HEK293 (cell line): Measurements from ENCODE around the gene CHMP1A.

Source experiments
- HOXD13 ChIP-seq: sonication (generic); formaldehyde crosslinking; IDR thresholded peaks from 2 replicates; pipeline ENCODE4 v1.8.0; 2022; ENCODE audit warnings: missing genetic modification reagents, borderline replicate concordance
- OSR2 ChIP-seq: fragments of 450-650 bp; formaldehyde crosslinking; IDR thresholded peaks from 2 replicates; pipeline ENCODE4 v1.5.1; 2016; ENCODE audit warnings: missing biosample characterization, missing genetic modification characterization
- SCRT1 ChIP-seq: fragments of 450-650 bp; formaldehyde crosslinking; IDR thresholded peaks from 2 replicates; pipeline ENCODE4 v1.5.1; 2016; ENCODE audit warnings: missing biosample characterization, missing genetic modification characterization, borderline replicate concordance
- SP3 ChIP-seq: fragments of 450-650 bp; formaldehyde crosslinking; IDR thresholded peaks from 2 replicates; pipeline ENCODE4 v1.5.1; 2016; ENCODE audit warnings: missing biosample characterization, missing genetic modification characterization
- YY2 ChIP-seq: fragments of 450-650 bp; formaldehyde crosslinking; IDR thresholded peaks from 2 replicates; pipeline ENCODE4 v1.5.1; 2016; ENCODE audit warnings: missing biosample characterization, missing genetic modification characterization
- ZBTB48 ChIP-seq: fragments of 450-650 bp; formaldehyde crosslinking; IDR thresholded peaks from 2 replicates; pipeline ENCODE4 v1.5.1; 2016; ENCODE audit warnings: missing biosample characterization, missing genetic modification characterization
- ZIC2 ChIP-seq: fragments of 450-650 bp; formaldehyde crosslinking; IDR thresholded peaks from 2 replicates; pipeline ENCODE4 v1.5.1; 2016; ENCODE audit warnings: missing biosample characterization, missing genetic modification characterization
- ZNF221 ChIP-seq: fragments of 450-650 bp; formaldehyde crosslinking; IDR thresholded peaks from 2 replicates; pipeline ENCODE4 v1.5.1; 2017; ENCODE audit warnings: missing biosample characterization, missing genetic modification characterization, borderline replicate concordance
- ZNF335 ChIP-seq: fragments of 450-650 bp; formaldehyde crosslinking; conservative IDR thresholded peaks from 2 replicates; pipeline ENCODE4 v1.5.1; 2016; ENCODE audit warnings: missing biosample characterization, missing genetic modification characterization
- ZNF394 ChIP-seq: fragments of 450-650 bp; formaldehyde crosslinking; IDR thresholded peaks from 2 replicates; pipeline ENCODE4 v1.5.1; 2016; ENCODE audit warnings: missing biosample characterization, missing genetic modification characterization, mild to moderate bottlenecking, moderate library complexity, borderline replicate concordance
- ZNF48 ChIP-seq: fragments of 450-650 bp; formaldehyde crosslinking; IDR thresholded peaks from 2 replicates; pipeline ENCODE4 v1.5.1; 2016; ENCODE audit warnings: missing biosample characterization, missing genetic modification characterization
- ZNF561 ChIP-seq: fragments of 450-650 bp; IDR thresholded peaks from 2 replicates; pipeline ENCODE4 v1.5.1; 2018; ENCODE audit warnings: missing biosample characterization, missing genetic modification characterization, borderline replicate concordance
- ZNF571 ChIP-seq: fragments of 450-650 bp; formaldehyde crosslinking; IDR thresholded peaks from 2 replicates; pipeline ENCODE4 v1.5.0; 2017; ENCODE audit warnings: missing biosample characterization, missing genetic modification characterization
- ZNF624 ChIP-seq: fragments of 450-650 bp; formaldehyde crosslinking; IDR thresholded peaks from 2 replicates; pipeline ENCODE4 v1.5.1; 2017; ENCODE audit warnings: missing biosample characterization, missing genetic modification characterization
- ZNF660 ChIP-seq: fragments of 450-650 bp; IDR thresholded peaks from 2 replicates; pipeline ENCODE4 v1.5.1; 2018; ENCODE audit warnings: missing biosample characterization, mild to moderate bottlenecking, missing genetic modification characterization
- TF ChIP-seq, protein P1 (sequence below): fragments of 450-650 bp; formaldehyde crosslinking; IDR thresholded peaks from 2 replicates; pipeline ENCODE4 v1.5.1; 2016; ENCODE audit warnings: missing biosample characterization, missing genetic modification characterization, borderline replicate concordance
- TF ChIP-seq, protein P2 (sequence below): fragments of 450-650 bp; formaldehyde crosslinking; IDR thresholded peaks from 2 replicates; pipeline ENCODE4 v1.5.1; 2016; ENCODE audit warnings: missing biosample characterization, missing genetic modification characterization
- TF ChIP-seq, protein P3 (sequence below): fragments of 450-650 bp; formaldehyde crosslinking; IDR thresholded peaks from 2 replicates; pipeline ENCODE4 v1.5.1; 2016; ENCODE audit warnings: missing biosample characterization, missing genetic modification characterization
- TF ChIP-seq, protein P4 (sequence below): fragments of 450-650 bp; formaldehyde crosslinking; IDR thresholded peaks from 2 replicates; pipeline ENCODE4 v1.5.1; 2016; ENCODE audit warnings: missing biosample characterization, missing genetic modification characterization
- TF ChIP-seq, protein P5 (sequence below): fragments of 450-650 bp; formaldehyde crosslinking; IDR thresholded peaks from 2 replicates; pipeline ENCODE4 v1.5.1; 2016; ENCODE audit warnings: missing biosample characterization, missing genetic modification characterization
- TF ChIP-seq, protein P6 (sequence below): IDR thresholded peaks from 2 replicates; pipeline ENCODE4 v1.6.1; 2011; ENCODE audit warnings: mild to moderate bottlenecking, low read depth, low read length, borderline replicate concordance

Gene CHMP1A

DNA sequence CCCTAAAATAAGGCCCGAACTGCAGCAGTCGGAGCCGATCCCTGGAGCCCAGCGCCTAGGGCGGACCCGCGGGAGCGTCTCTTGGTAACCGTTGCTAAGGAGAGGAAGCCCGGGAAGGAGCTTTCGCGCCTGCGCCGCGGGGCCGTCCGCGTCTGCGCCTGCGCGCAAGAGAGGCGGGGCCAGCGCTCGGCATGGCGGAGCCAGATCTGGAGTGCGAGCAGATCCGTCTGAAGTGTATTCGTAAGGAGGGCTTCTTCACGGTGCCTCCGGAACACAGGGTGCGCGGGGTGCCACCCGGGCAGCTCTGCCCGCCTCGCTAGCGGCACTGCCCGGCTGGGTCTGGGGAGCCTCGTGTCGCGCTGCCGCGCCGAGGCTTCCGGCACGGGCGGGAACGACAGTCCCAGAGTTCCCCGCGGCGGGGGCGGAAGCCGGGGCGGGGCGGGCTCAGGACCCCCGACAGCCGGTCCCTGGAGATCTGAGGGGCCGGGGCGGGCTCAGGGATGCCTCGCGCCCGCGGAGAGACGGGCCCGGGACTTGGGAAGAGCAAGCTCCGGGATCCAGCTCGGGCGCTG is 29.1 kb upstream of the CHMP1A start, which contains the start of gene CDK10 (continued):
- TF ChIP-seq ZNF660 (tag by site-specific recombination) (0 out of 2 replicates have a peak, but pooled peaks have one; percentile 32), ZNF48 (tag by site-specific recombination) (no peak), OSR2 (tag by site-specific recombination) (no peak), ZNF394 (tag by site-specific recombination) (no peak), ZIC2 (tag by site-specific recombination) (no peak), ZNF624 (tag by site-specific recombination) (no peak), SCRT1 (tag by site-specific recombination) (no peak), SP3 (peak; percentile 85), HOXD13 (CRISPR knock-in tag) (no peak), ZBTB48 (tag by site-specific recombination) (peak; percentile 70; the same call in 1 of the 2 replicates), ZNF335 (peak; percentile 96), ZNF561 (tag by site-specific recombination) (no peak), ZNF571 (tag by site-specific recombination) (no peak), ZNF221 (tag by site-specific recombination) (no peak), YY2 (tag by site-specific recombination) (peak; percentile 71; the same call in 1 of the 2 replicates)
- TF ChIP-seq, protein P1, sequence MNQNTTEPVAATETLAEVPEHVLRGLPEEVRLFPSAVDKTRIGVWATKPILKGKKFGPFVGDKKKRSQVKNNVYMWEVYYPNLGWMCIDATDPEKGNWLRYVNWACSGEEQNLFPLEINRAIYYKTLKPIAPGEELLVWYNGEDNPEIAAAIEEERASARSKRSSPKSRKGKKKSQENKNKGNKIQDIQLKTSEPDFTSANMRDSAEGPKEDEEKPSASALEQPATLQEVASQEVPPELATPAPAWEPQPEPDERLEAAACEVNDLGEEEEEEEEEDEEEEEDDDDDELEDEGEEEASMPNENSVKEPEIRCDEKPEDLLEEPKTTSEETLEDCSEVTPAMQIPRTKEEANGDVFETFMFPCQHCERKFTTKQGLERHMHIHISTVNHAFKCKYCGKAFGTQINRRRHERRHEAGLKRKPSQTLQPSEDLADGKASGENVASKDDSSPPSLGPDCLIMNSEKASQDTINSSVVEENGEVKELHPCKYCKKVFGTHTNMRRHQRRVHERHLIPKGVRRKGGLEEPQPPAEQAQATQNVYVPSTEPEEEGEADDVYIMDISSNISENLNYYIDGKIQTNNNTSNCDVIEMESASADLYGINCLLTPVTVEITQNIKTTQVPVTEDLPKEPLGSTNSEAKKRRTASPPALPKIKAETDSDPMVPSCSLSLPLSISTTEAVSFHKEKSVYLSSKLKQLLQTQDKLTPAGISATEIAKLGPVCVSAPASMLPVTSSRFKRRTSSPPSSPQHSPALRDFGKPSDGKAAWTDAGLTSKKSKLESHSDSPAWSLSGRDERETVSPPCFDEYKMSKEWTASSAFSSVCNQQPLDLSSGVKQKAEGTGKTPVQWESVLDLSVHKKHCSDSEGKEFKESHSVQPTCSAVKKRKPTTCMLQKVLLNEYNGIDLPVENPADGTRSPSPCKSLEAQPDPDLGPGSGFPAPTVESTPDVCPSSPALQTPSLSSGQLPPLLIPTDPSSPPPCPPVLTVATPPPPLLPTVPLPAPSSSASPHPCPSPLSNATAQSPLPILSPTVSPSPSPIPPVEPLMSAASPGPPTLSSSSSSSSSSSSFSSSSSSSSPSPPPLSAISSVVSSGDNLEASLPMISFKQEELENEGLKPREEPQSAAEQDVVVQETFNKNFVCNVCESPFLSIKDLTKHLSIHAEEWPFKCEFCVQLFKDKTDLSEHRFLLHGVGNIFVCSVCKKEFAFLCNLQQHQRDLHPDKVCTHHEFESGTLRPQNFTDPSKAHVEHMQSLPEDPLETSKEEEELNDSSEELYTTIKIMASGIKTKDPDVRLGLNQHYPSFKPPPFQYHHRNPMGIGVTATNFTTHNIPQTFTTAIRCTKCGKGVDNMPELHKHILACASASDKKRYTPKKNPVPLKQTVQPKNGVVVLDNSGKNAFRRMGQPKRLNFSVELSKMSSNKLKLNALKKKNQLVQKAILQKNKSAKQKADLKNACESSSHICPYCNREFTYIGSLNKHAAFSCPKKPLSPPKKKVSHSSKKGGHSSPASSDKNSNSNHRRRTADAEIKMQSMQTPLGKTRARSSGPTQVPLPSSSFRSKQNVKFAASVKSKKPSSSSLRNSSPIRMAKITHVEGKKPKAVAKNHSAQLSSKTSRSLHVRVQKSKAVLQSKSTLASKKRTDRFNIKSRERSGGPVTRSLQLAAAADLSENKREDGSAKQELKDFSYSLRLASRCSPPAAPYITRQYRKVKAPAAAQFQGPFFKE (tag by site-specific recombination): no peak
- TF ChIP-seq, protein P2, sequence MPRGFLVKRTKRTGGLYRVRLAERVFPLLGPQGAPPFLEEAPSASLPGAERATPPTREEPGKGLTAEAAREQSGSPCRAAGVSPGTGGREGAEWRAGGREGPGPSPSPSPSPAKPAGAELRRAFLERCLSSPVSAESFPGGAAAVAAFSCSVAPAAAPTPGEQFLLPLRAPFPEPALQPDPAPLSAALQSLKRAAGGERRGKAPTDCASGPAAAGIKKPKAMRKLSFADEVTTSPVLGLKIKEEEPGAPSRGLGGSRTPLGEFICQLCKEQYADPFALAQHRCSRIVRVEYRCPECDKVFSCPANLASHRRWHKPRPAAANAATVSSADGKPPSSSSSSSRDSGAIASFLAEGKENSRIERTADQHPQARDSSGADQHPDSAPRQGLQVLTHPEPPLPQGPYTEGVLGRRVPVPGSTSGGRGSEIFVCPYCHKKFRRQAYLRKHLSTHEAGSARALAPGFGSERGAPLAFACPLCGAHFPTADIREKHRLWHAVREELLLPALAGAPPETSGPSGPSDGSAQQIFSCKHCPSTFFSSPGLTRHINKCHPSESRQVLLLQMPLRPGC: no peak
- TF ChIP-seq, protein P3, sequence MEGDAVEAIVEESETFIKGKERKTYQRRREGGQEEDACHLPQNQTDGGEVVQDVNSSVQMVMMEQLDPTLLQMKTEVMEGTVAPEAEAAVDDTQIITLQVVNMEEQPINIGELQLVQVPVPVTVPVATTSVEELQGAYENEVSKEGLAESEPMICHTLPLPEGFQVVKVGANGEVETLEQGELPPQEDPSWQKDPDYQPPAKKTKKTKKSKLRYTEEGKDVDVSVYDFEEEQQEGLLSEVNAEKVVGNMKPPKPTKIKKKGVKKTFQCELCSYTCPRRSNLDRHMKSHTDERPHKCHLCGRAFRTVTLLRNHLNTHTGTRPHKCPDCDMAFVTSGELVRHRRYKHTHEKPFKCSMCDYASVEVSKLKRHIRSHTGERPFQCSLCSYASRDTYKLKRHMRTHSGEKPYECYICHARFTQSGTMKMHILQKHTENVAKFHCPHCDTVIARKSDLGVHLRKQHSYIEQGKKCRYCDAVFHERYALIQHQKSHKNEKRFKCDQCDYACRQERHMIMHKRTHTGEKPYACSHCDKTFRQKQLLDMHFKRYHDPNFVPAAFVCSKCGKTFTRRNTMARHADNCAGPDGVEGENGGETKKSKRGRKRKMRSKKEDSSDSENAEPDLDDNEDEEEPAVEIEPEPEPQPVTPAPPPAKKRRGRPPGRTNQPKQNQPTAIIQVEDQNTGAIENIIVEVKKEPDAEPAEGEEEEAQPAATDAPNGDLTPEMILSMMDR (tag by site-specific recombination): no peak
- TF ChIP-seq, protein P4, sequence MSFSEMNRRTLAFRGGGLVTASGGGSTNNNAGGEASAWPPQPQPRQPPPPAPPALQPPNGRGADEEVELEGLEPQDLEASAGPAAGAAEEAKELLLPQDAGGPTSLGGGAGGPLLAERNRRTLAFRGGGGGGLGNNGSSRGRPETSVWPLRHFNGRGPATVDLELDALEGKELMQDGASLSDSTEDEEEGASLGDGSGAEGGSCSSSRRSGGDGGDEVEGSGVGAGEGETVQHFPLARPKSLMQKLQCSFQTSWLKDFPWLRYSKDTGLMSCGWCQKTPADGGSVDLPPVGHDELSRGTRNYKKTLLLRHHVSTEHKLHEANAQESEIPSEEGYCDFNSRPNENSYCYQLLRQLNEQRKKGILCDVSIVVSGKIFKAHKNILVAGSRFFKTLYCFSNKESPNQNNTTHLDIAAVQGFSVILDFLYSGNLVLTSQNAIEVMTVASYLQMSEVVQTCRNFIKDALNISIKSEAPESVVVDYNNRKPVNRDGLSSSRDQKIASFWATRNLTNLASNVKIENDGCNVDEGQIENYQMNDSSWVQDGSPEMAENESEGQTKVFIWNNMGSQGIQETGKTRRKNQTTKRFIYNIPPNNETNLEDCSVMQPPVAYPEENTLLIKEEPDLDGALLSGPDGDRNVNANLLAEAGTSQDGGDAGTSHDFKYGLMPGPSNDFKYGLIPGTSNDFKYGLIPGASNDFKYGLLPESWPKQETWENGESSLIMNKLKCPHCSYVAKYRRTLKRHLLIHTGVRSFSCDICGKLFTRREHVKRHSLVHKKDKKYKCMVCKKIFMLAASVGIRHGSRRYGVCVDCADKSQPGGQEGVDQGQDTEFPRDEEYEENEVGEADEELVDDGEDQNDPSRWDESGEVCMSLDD (tag by site-specific recombination): no peak
- TF ChIP-seq, protein P5, sequence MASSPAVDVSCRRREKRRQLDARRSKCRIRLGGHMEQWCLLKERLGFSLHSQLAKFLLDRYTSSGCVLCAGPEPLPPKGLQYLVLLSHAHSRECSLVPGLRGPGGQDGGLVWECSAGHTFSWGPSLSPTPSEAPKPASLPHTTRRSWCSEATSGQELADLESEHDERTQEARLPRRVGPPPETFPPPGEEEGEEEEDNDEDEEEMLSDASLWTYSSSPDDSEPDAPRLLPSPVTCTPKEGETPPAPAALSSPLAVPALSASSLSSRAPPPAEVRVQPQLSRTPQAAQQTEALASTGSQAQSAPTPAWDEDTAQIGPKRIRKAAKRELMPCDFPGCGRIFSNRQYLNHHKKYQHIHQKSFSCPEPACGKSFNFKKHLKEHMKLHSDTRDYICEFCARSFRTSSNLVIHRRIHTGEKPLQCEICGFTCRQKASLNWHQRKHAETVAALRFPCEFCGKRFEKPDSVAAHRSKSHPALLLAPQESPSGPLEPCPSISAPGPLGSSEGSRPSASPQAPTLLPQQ: peak; percentile 46; the same call in 1 of the 2 replicates
- TF ChIP-seq, protein P6, sequence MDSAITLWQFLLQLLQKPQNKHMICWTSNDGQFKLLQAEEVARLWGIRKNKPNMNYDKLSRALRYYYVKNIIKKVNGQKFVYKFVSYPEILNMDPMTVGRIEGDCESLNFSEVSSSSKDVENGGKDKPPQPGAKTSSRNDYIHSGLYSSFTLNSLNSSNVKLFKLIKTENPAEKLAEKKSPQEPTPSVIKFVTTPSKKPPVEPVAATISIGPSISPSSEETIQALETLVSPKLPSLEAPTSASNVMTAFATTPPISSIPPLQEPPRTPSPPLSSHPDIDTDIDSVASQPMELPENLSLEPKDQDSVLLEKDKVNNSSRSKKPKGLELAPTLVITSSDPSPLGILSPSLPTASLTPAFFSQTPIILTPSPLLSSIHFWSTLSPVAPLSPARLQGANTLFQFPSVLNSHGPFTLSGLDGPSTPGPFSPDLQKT: no peak
